ENCODE data around the gene KRT36.

Gene KRT36

DNA sequence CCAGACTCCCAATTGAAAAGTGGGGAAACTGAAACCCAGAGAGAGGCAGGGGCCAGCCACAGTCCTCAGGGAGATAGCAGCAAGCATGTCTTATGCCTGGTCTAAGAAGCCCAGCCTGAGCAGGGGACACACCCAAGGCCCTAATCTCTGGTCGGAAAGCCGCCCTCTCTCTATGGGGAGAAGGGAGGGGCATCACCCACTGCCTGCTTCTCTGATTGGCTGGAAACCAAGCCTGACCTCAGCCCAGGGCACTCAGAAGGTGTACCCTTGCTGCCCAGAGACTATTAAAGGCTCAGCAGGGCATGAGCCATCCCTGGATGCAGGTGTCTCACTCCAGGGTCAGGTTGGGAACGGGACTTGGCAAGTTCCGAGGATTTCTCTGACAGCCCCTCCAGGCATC, 21.4 kb upstream of the KRT36 start:
- no peak overlapping the region for H3K4me3 ChIP-seq (ENCODE audit: low read length in 2 of 2)
- H2AFZ ChIP-seq (ENCODE audit: low read length): no peak overlapping the region
- no peak overlapping the region for H2BK15ac ChIP-seq (ENCODE audit: low read length)
- H3K79me1 ChIP-seq (ENCODE audit: low read depth, low read length): no peaks in the 10 kb centered on the region
- DNase-seq (ENCODE audit: low spot score): no peak
- no peak overlapping the region for H3K4ac ChIP-seq (ENCODE audit: low read length)
- H2AK5ac ChIP-seq (ENCODE audit: low read depth, low read length): no peak overlapping the region
- no peak overlapping the region for H2BK12ac ChIP-seq (ENCODE audit: low read length)
- no peaks in the 10 kb centered on the region for H3K36me3 ChIP-seq (replicated peaks in 1 of 2; ENCODE audit: control insufficient read depth in 2 of 2, insufficient read depth in 2 of 2, low read length in 2 of 2)
- H3K23ac ChIP-seq (ENCODE audit: low read depth, low read length, poor library complexity): no peak overlapping the region
- H3K18ac ChIP-seq (ENCODE audit: low read length): no peak overlapping the region
- peaks cover 0 to 2% of the 10 kb centered on the region in 2 donors for H3K4me1 ChIP-seq (ENCODE audit: control insufficient read depth in 2 of 2, insufficient read depth in 1 of 2, low read depth in 1 of 2, low read length in 2 of 2)
- peaks cover 0 to 6% (median 0%) of the 10 kb centered on the region in 3 experiments for H3K27me3 ChIP-seq (ENCODE audit: control insufficient read depth in 3 of 3, insufficient read depth in 3 of 3, low read depth in 1 of 3, low read length in 3 of 3)
- no peak overlapping the region for H3K27ac ChIP-seq (replicated peaks; ENCODE audit: low read length)
- H4K91ac ChIP-seq (ENCODE audit: low read depth, low read length, poor library complexity): no peak overlapping the region
- no peak overlapping the region for H2BK5ac ChIP-seq (ENCODE audit: low read length)
- no peak overlapping the region for H3K14ac ChIP-seq (ENCODE audit: low read length)
- H4K8ac ChIP-seq (ENCODE audit: low read depth, low read length): no peak overlapping the region
- no peak overlapping the region for H3K9ac ChIP-seq (ENCODE audit: low read depth, low read length, poor library complexity)
- H3K4me2 ChIP-seq (ENCODE audit: insufficient read depth, low read length, poor library complexity, severe bottlenecking): no peak overlapping the region
- no peak overlapping the region for H2BK120ac ChIP-seq (ENCODE audit: low read depth, low read length)
- no CpG with 5 or more reads among the region's 4 CpGs for WGBS, 2 donors (ENCODE audit: extremely low coverage in 2 of 2, insufficient read length in 2 of 2, insufficient replicate concordance in 1 of 2)
- H3K9me3 ChIP-seq (replicated peaks in 1 of 2; ENCODE audit: control insufficient read depth in 2 of 2, insufficient read depth in 1 of 2, low read depth in 1 of 2, low read length in 2 of 2): no peaks in the 10 kb centered on the region

DNA sequence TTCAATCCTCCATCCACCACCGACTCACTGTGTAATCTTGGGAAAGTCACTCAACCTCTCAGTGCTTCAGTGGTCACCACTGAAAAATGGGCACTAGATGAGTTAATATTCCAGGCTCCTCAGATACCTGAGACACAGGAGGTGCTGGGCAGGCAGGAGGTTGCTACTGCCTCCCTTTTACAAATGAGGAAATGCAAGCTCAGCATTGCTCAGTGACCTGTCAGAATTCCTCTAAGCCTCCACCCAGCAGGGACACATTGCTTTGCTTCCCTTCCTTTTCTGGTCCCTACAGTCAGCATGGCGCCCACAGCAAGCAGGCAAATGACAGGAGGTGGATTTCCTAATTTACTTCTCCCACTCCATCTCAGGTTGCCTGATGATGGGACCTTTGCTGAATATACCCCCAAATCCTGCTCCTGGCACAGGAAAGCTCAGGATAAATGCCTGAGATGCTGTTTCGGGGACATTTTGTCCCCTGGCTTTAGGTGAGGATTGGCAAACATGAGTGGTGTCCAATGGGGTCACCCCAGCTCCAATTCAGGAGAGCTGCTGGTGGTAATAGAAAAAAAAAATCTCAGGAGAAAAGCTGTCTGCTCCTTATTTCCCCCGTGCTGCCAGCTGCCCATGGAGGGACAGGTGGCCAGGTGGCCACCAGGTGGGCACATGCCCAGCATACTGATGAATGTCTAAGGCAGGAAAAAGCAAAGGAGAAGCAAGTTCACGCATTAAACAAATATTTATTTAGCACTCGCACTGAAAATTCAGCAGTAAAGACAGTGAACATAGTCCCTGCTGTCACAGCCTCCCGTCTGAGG, 20.7 kb upstream of the KRT36 start:
- Histone ChIP-seq H3K23ac (ENCODE audit: low read depth, low read length, poor library complexity) (no peak overlapping the region), H2AK5ac (ENCODE audit: low read depth, low read length) (no peak overlapping the region), H3K79me1 (ENCODE audit: low read depth, low read length) (no peaks in the 10 kb centered on the region), H4K91ac (ENCODE audit: low read depth, low read length, poor library complexity) (no peak overlapping the region), H2BK12ac (ENCODE audit: low read length) (no peak overlapping the region), H2BK120ac (ENCODE audit: low read depth, low read length) (no peak overlapping the region), H3K4me1 (ENCODE audit: control insufficient read depth in 2 of 2, insufficient read depth in 1 of 2, low read depth in 1 of 2, low read length in 2 of 2) (peaks cover 0 to 2% of the 10 kb centered on the region in 2 donors), H4K8ac (ENCODE audit: low read depth, low read length) (no peak overlapping the region), H3K27ac (replicated peaks; ENCODE audit: low read length) (no peak overlapping the region), H3K9ac (ENCODE audit: low read depth, low read length, poor library complexity) (no peak overlapping the region), H3K4ac (ENCODE audit: low read length) (no peak overlapping the region), H3K36me3 (replicated peaks in 1 of 2; ENCODE audit: control insufficient read depth in 2 of 2, insufficient read depth in 2 of 2, low read length in 2 of 2) (no peaks in the 10 kb centered on the region), H3K27me3 (ENCODE audit: control insufficient read depth in 3 of 3, insufficient read depth in 3 of 3, low read depth in 1 of 3, low read length in 3 of 3) (peaks cover 0 to 9% (median 0%) of the 10 kb centered on the region in 3 experiments), H2BK15ac (ENCODE audit: low read length) (no peak overlapping the region), H3K4me2 (ENCODE audit: insufficient read depth, low read length, poor library complexity, severe bottlenecking) (no peak overlapping the region), H3K14ac (ENCODE audit: low read length) (no peak overlapping the region), H2AFZ (ENCODE audit: low read length) (no peak overlapping the region), H3K18ac (ENCODE audit: low read length) (no peak overlapping the region), H2BK5ac (ENCODE audit: low read length) (no peak overlapping the region), H3K4me3 (ENCODE audit: low read length in 2 of 2) (no peak overlapping the region), H3K9me3 (replicated peaks in 1 of 2; ENCODE audit: control insufficient read depth in 2 of 2, insufficient read depth in 1 of 2, low read depth in 1 of 2, low read length in 2 of 2) (no peaks in the 10 kb centered on the region)
- no CpG with 5 or more reads among the region's 7 CpGs for WGBS, 2 donors (ENCODE audit: extremely low coverage in 2 of 2, insufficient read length in 2 of 2, insufficient replicate concordance in 1 of 2)
- DNase-seq (ENCODE audit: low spot score): no peak

DNA sequence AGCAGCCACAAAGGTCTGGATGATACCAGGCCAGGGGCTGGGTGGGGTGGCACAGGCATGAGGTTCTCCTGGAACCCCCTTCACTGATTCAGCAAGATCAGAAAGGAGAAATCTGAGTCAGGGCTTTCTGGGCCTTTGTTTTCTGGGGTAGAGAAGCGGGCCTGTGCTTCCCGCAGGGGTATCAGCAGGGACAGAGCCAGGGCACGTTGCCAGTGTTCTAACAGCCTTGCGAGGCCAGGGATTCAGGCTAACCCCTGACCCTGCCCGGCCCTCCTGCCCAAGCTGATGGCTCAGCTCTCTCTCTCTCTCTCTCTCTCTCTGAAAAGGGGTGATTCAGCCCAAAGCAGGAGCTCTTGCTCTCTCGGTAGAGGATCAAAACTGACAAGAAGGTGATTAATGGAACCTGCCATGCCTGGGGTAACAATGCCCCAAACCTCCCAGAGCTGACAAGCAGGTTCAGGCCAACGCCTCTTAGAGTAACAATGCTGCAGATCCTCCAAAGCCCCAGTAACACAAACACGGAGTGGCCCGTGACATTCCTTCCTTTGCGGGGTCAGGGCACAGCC, 17.7 kb upstream of the KRT36 start:
- no peak for DNase-seq (ENCODE audit: low spot score)
- Histone ChIP-seq H3K9ac (ENCODE audit: low read depth, low read length, poor library complexity) (no peak overlapping the region), H2BK15ac (ENCODE audit: low read length) (no peak overlapping the region), H3K4ac (ENCODE audit: low read length) (no peak overlapping the region), H3K79me1 (ENCODE audit: low read depth, low read length) (no peaks in the 10 kb centered on the region), H3K9me3 (replicated peaks in 1 of 2; ENCODE audit: control insufficient read depth in 2 of 2, insufficient read depth in 1 of 2, low read depth in 1 of 2, low read length in 2 of 2) (no peaks in the 10 kb centered on the region), H3K27ac (replicated peaks; ENCODE audit: low read length) (no peak overlapping the region), H4K8ac (ENCODE audit: low read depth, low read length) (no peak overlapping the region), H2BK12ac (ENCODE audit: low read length) (no peak overlapping the region), H2BK120ac (ENCODE audit: low read depth, low read length) (no peak overlapping the region), H3K36me3 (replicated peaks in 1 of 2; ENCODE audit: control insufficient read depth in 2 of 2, insufficient read depth in 2 of 2, low read length in 2 of 2) (no peaks in the 10 kb centered on the region), H3K14ac (ENCODE audit: low read length) (no peak overlapping the region), H3K27me3 (ENCODE audit: control insufficient read depth in 3 of 3, insufficient read depth in 3 of 3, low read depth in 1 of 3, low read length in 3 of 3) (peaks cover 0 to 10% (median 0%) of the 10 kb centered on the region in 3 experiments), H3K23ac (ENCODE audit: low read depth, low read length, poor library complexity) (no peak overlapping the region), H3K4me2 (ENCODE audit: insufficient read depth, low read length, poor library complexity, severe bottlenecking) (no peak overlapping the region), H3K18ac (ENCODE audit: low read length) (peak overlapping the region; percentile 51), H4K91ac (ENCODE audit: low read depth, low read length, poor library complexity) (no peak overlapping the region), H3K4me1 (ENCODE audit: control insufficient read depth in 2 of 2, insufficient read depth in 1 of 2, low read depth in 1 of 2, low read length in 2 of 2) (peaks cover 0 to 2% of the 10 kb centered on the region in 2 donors), H2AFZ (ENCODE audit: low read length) (no peak overlapping the region), H2BK5ac (ENCODE audit: low read length) (no peak overlapping the region), H2AK5ac (ENCODE audit: low read depth, low read length) (no peak overlapping the region), H3K4me3 (ENCODE audit: low read length in 2 of 2) (no peak overlapping the region)
- WGBS, 2 donors (ENCODE audit: extremely low coverage in 2 of 2, insufficient read length in 2 of 2, insufficient replicate concordance in 1 of 2): no CpG with 5 or more reads among the region's 10 CpGs

Measured in neuronal stem cell (in vitro differentiated cells).